ENCODE results near the gene CALM1.

DNA sequence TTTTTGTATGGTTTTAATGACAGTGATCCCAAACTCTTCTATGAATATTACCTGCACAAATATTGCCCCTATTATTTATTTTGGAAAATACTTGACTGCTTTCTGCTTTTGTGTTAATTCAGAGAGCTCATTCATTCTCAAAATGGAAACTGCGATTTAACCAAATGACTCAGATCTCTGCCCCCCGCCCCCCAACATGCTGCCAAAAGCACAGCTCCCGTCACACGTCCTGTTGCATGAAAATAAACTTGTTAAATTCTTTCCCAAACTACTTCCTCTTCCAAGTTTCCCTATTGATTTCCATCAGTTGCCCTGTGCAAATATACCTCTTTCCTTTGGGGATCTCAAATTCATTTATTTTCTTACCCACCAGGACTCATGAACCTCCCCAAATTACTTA is 47.1 kb upstream of the CALM1 start:
- TF ChIP-seq, protein P1, sequence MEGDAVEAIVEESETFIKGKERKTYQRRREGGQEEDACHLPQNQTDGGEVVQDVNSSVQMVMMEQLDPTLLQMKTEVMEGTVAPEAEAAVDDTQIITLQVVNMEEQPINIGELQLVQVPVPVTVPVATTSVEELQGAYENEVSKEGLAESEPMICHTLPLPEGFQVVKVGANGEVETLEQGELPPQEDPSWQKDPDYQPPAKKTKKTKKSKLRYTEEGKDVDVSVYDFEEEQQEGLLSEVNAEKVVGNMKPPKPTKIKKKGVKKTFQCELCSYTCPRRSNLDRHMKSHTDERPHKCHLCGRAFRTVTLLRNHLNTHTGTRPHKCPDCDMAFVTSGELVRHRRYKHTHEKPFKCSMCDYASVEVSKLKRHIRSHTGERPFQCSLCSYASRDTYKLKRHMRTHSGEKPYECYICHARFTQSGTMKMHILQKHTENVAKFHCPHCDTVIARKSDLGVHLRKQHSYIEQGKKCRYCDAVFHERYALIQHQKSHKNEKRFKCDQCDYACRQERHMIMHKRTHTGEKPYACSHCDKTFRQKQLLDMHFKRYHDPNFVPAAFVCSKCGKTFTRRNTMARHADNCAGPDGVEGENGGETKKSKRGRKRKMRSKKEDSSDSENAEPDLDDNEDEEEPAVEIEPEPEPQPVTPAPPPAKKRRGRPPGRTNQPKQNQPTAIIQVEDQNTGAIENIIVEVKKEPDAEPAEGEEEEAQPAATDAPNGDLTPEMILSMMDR (IDR thresholded peaks at IDR 0.05; ENCODE audit: low read depth, low read length, poor library complexity, severe bottlenecking), result no peak
- TF ChIP-seq EZH2phosphoT487 (IDR thresholded peaks at IDR 0.05; ENCODE audit: borderline replicate concordance, low read length), result no peak
